HG03460 (cell line): ENCODE results near the gene TMEM235.
"Not testable (repeated sequence)": the region's sequence is repeated elsewhere in the genome, so short reads cannot be mapped to it uniquely, and the experiment has no call there.

Experiments
- ATAC-seq: cut with Tn5 transposase; IDR thresholded peaks from one replicate; pipeline ENCODE4 v1.9.1; 2021; ENCODE audit not compliant: unreplicated experiment

The TMEM235 gene

GRCh38 chr17:78214706-78215061 is 16.7 kb upstream of the TMEM235 start:
- no peak for ATAC-seq

DNA sequence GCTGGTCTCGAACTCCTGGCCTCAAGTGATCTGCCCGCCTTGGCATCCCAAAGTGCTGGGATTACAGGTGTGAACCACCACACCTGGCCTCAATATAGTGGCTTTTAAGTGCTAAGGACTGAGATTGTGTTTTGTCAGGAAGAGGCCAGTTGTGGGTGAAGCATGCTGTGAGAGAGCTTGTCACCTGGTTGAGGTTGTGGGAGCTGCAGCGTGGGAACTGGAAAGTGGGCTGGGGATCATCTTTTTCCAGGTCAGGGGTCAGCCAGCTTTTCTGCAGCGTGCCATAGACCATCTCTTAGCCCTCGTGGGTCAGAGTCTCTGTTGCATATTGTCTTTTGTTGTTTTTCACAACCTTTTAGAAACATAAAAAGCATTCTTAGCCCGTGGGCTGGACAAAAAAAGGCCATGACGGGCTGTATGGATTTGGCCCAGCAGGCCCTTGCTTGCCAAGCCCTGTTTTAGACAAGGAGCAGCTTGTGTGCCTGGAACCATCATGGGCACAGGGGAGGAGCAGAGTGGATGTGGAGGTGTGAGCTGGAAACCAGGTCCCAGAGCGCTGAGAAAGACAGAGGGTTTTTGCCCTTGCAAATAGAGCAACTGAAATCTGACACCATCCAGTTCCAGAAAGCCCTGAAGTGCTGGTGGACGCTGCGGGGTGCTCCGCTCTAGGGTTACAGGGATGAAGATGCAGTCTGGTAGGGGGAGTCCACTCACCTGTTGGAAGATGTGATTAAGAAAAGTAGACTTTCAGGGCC is 11.9 kb upstream of the TMEM235 start:
- ATAC-seq, result no peak

- ATAC-seq, result no peak
Observed at GRCh38 chr17:78223061-78223460, 8.4 kb upstream of the TMEM235 start.

GRCh38 chr17:78223765-78224164 is 7.7 kb upstream of the TMEM235 start:
- no peak for ATAC-seq

DNA sequence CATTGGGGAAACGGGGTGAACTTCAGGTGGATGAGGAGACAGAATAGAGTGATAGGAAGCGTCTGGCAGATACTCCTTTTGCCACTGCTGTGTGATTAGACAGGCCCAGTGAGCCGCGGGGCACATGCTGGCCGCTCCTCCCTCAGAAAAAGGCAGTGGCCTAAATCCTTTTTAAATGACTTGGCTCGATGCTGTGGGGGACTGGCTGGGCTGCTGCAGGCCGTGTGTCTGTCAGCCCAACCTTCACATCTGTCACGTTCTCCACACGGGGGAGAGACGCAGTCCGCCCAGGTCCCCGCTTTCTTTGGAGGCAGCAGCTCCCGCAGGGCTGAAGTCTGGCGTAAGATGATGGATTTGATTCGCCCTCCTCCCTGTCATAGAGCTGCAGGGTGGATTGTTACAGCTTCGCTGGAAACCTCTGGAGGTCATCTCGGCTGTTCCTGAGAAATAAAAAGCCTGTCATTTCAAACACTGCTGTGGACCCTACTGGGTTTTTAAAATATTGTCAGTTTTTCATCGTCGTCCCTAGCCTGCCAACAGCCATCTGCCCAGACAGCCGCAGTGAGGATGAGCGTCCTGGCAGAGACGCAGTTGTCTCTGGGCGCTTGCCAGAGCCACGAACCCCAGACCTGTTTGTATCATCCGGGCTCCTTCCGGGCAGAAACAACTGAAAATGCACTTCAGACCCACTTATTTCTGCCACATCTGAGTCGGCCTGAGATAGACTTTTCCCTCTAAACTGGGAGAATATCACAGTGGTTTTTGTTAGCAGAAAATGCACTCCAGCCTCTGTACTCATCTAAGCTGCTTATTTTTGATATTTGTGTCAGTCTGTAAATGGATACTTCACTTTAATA is 7.0 kb upstream of the TMEM235 start:
- ATAC-seq, result no peak

GRCh38 chr17:78225088-78225865 is 6.2 kb upstream of the TMEM235 start:
- no peak for ATAC-seq

DNA sequence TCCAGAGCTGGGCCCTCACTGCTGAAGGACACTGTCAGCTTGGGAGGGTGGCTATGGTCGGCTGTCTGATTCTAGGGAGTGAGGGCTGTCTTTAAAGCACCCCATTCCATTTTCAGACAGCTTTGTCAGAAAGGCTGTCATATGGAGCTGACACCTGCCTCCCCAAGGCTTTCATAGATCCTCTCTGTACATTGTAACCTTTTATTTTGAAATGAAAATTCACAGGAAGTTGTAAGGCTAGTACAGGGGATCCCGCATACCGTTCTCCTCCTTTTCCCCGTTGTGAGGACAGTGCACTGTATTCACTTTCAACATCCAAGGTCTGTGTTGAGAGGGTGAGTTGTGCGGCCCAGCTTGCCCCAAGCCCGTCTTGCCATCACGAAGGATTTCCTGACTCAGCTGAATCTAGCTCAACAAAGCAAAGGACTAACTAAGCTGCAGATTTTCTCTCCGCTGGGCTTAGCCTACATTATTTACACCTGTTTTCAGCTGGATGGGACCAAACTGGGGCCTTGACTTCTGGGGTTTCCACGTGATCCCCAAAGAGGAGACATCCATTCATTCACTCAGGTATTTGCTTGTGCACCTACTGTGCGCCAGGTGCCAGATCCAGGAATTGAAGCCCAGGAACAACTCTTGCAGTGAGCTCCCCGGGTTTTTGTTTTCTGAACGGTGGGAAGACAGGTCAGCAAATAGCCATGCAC is 5.2 kb upstream of the TMEM235 start:
- ATAC-seq, result no peak

DNA sequence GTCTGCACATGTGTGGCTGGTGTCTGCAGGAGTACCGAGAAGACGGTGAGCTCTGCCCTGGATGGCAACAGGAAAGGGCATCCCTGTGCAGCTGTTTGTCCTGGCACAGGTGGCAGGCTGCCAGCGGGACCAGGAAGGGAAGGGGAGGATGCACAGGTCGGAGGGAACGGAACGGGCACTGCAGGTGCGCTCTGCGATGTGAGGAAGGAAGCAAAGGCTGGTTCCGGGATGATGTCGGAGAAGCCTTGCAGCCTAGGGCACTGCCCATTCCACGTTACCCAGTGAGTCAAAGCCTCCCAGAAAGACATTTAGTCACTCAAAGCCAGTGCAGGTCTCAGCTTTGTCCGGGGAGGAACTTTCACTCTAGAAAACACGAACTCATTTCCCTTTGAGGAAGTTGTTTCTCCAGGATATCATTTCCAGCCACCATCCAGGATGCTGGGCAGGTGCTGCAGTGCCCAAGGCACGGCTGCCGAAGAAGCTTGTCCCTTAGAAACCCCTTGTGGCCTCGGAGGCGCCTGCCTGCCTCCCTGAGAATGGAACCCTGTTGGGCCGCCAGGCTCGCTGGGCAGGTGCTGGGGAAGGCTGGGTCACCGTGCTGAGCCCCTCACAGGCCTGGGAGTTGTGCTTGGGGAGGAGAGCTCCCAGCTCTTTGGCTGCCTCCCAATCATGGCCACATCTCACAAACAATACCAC is 4.5 kb upstream of the TMEM235 start:
- ATAC-seq, result no peak

DNA sequence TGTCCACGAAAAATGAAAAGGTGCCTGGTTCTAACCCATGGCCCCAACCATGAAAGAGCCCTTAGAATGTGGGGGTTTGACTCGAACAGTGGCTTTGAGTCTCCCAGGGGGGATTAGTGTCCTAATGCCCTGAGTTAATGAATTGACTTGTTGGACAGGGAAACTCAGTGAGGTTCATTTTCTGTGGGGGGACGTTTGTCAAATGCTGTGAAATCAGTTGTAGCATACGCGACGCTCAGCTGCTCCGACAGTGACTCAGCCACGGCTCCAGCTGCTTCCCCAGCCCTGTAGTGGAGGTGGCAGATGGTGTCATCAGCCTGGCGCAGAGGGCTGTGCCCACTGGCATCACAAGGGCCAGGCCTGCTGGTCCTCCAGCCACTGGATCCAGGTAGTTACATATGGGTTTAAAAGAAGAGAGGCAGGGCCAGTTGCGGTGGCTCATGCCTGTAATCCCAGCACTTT is 3.9 kb upstream of the TMEM235 start:
- no peak for ATAC-seq

- no peak for ATAC-seq
Observed at GRCh38 chr17:78228176-78228575, 3.3 kb upstream of the TMEM235 start.

- no peak for ATAC-seq
Observed at GRCh38 chr17:78230252-78230962, 1.0 kb upstream of the TMEM235 start.

DNA sequence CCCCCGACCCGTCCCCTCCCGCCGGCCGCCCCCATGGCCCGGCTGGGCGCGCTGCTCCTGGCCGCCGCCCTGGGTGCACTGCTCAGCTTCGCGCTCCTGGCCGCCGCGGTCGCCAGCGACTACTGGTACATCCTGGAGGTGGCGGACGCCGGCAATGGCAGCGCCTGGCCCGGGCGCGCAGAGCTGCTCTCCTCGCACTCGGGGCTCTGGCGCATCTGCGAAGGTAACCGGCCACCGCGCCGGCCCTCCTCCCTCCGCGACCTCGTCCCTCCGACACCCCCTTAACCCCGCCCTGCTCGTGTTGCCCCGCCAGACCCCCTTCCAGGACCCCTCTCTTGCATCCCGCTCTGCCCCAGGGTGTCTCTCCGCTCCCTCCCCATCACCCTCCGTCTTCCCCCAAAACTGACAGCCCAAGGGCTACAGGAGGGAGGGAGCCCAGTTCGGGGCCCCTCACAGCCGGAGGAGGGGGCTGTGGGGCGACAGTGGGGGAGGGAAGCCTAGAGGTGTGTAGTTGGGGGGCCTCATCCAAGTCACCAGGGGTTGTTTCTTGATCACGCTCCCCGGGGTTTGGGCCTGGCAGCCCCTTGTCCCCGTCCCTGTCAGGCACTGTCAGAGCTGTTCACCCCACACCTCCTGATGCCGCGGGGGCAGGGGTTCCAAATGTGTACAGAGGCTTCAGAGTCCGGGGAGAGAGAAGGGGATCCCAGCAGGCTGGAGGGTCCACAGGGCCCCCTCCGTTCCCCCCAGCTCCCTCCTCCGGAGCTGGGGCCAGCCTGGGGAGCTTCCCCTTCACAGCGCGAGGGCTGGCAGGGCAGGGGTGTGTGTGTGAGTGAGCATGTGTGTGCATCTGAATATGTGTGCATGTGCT is 794 bp downstream of the TMEM235 start:
- no peak for ATAC-seq

GRCh38 chr17:78232859-78233173 is 1.4 kb downstream of the TMEM235 start:
- ATAC-seq, result no peak

DNA sequence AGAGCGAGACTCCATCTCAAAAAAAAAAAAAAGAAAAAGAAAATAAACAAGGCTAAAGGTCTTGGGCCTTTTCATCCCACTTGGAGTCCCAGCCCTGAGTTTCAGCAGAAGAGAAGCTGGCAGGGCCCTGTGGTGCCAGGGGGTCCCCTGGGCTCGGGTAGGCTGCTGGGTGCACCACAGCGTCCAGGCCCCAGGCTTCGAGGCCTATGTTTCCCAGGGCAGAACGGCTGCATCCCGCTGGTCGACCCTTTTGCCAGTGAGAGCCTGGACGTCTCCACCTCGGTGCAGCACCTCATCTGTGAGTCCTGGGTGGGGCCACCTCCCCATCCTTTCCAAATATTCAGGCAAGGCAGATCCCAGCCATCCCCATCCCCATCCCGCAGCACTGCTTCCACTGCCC is 2.2 kb downstream of the TMEM235 start:
- ATAC-seq, result no peak

DNA sequence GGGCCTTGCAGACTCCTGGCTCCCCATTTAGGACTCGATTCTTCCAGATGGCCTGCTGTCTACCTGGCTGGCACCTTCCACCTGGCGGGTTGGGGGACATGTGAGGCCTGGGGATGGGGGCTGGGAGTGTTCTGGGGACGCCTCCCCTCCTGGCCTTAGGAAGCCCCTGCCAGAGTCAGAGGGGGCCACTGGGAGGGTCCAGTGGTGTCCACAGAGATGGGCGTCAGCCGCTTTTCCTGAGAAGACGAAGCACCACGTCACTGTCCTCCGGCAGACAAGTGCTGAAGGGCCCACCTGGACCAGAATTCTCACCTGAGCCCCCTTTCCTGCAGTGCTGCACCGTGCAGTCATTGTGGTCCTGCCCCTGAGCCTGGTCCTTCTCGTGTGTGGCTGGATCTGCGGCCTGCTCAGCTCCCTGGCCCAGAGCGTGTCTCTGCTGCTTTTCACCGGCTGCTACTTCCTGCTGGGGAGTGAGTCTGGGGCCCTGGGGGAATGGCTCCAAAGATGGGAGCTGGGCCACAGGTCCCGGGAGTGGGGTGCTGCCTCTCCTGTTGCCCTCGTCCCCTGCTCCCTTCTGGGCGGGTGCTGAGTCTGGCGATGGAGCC is 2.9 kb downstream of the TMEM235 start:
- no peak for ATAC-seq

GRCh38 chr17:78235022-78235421 is 3.6 kb downstream of the TMEM235 start:
- not testable (repeated sequence) for ATAC-seq

DNA sequence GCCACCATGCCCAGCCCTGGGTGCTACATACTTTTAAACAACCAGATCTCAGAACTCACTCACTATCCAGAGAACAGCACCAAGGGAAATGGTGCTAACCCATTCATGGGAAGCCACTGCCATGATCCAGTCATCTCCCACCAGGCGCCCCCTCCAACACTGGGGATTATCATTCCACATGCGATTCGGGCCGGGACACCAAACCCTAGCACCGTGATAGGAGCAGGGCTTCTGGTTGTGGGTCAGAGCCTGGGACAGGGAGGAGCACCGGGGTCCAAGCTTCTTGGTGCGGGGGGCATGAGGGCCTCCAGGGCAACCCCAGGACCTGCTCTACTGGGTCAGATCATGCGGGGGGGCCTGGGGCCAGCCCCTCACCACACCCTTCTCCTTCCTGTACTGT is 4.5 kb downstream of the TMEM235 start:
- ATAC-seq, result no peak

GRCh38 chr17:78236362-78237127 is 5.1 kb downstream of the TMEM235 start:
- no peak for ATAC-seq
